Keratinocyte (primary cell): Measurements from ENCODE around the gene EXD2. TPM values are rescaled to one million over a fixed set of nuclear protein-coding genes. Genes with fewer than 3 reads are reported as not detected.

Source experiments
- DNase-seq: peaks from one replicate; pipeline ENCODE4 v3.0.0-alpha.2; 2011; ENCODE audit warnings: low read depth, missing footprints, low spot score
- FAIRE-seq: peaks from 2 replicates; lab custom pipeline; 2011; peaks lifted over from hg19 to GRCh38; lab: Jason Lieb, UNC
- H2AFZ ChIP-seq: 2 replicates; pipeline ENCODE4 v1.6.0; 2012; ENCODE audit warnings: low read length, control low read depth, inconsistent platforms; ENCODE audit not compliant: control insufficient read depth
- H3K27ac ChIP-seq: 2 replicates; pipeline ENCODE4 v1.5.1; 2011; ENCODE audit warnings: low read length; ENCODE audit not compliant: control insufficient read depth, insufficient read depth
- H3K27me3 ChIP-seq: 3 replicates; pipeline ENCODE4 v1.6.0; 2011; ENCODE audit warnings: low read length; ENCODE audit not compliant: control insufficient read depth, insufficient read depth; ENCODE audit errors: extremely low read depth
- H3K36me3 ChIP-seq, 2 experiments: 2 replicates in 1 of 2; 3 replicates in 1 of 2; pipeline ENCODE4 v1.5.1; 2011; ENCODE audit warnings: low read length in 2 of 2, mild to moderate bottlenecking in 1 of 2; ENCODE audit not compliant: control insufficient read depth in 2 of 2, insufficient read depth in 2 of 2; ENCODE audit errors: extremely low read depth in 1 of 2
- H3K4me1 ChIP-seq: 3 replicates; pipeline ENCODE4 v1.5.1; 2011; ENCODE audit warnings: low read length; ENCODE audit not compliant: control insufficient read depth, insufficient read depth; ENCODE audit errors: extremely low read depth
- H3K4me2 ChIP-seq: 3 replicates; pipeline ENCODE4 v1.6.0; 2011; ENCODE audit warnings: low read depth, low read length; ENCODE audit not compliant: control insufficient read depth, insufficient read depth; ENCODE audit errors: extremely low read depth
- H3K4me3 ChIP-seq, 3 experiments: fragments of 200-600 bp in 1 of 3; sonication (generic) in 1 of 3; 2 replicates in 2 of 3; 3 replicates in 1 of 3; pipeline ENCODE4 v1.5.1; 2011 to 2016; ENCODE audit warnings: low read length in 3 of 3, mild to moderate bottlenecking in 3 of 3, control low read depth in 2 of 3, inconsistent platforms in 1 of 3, low read depth in 1 of 3, mixed read lengths in 1 of 3, mixed run types in 1 of 3, moderate library complexity in 1 of 3; ENCODE audit not compliant: control insufficient read depth in 2 of 3, insufficient read depth in 2 of 3; ENCODE audit errors: extremely low read depth in 1 of 3
- H3K79me2 ChIP-seq: 2 replicates; pipeline ENCODE4 v1.6.0; 2012; ENCODE audit warnings: low read length; ENCODE audit not compliant: control insufficient read depth, insufficient read depth
- H3K9ac ChIP-seq: 3 replicates; pipeline ENCODE4 v1.6.0; 2011; ENCODE audit warnings: low read length; ENCODE audit not compliant: control insufficient read depth, insufficient read depth; ENCODE audit errors: extremely low read depth
- H3K9me1 ChIP-seq: 3 replicates; pipeline ENCODE4 v1.6.0; 2011; ENCODE audit warnings: low read length; ENCODE audit not compliant: control insufficient read depth, insufficient read depth; ENCODE audit errors: extremely low read depth
- H3K9me3 ChIP-seq: 2 replicates; pipeline ENCODE4 v1.5.1; 2012; ENCODE audit warnings: low read depth, low read length; ENCODE audit not compliant: control insufficient read depth
- H4K20me1 ChIP-seq: 3 replicates; pipeline ENCODE4 v1.6.0; 2011; ENCODE audit warnings: low read length; ENCODE audit not compliant: control insufficient read depth, insufficient read depth; ENCODE audit errors: extremely low read depth
- CTCF ChIP-seq, 3 experiments: IDR thresholded peaks in 1 of 3; conservative IDR thresholded peaks in 1 of 3; optimal IDR thresholded peaks in 1 of 3; 2 replicates in 2 of 3; 3 replicates in 1 of 3; pipeline versions ENCODE3 to v1.5.1; 2011; ENCODE audit warnings: low read length in 3 of 3, mild to moderate bottlenecking in 3 of 3, moderate library complexity in 2 of 3, control low read depth in 1 of 3, inconsistent platforms in 1 of 3; ENCODE audit not compliant: insufficient read depth in 2 of 3; ENCODE audit errors: extremely low read depth in 1 of 3
- EZH2 ChIP-seq: IDR thresholded peaks from one replicate; pipeline ENCODE4 v1.6.1; 2012; ENCODE audit warnings: inconsistent platforms, mild to moderate bottlenecking, low read length, moderate library complexity
- dilution Hi-C: fragments of 300-500 bp; cut with MboI; formaldehyde crosslinking; loops from one replicate; pipeline ENCODE4 v1.7.0; 2020; ENCODE audit warnings: low sequenced_read_pairs; ENCODE audit not compliant: extremely low pct_ligation_motif_present
- polyA plus RNA-seq, 5 experiments: library from polyadenylated mRNA; depleted of rRNA in 3 of 5; stranded (reverse) in 3 of 5; stranded (forward) in 1 of 5; unstranded in 1 of 5; fragments of >200 nt; gene quantifications; 1 replicate in 1 of 5; 2 replicates in 3 of 5; 3 replicates in 1 of 5; pipeline versions ENCODE4 v1.2.1 to v1.2.3, GENCODE V29; 2011 to 2012; ENCODE audit warnings: missing spikeins in 2 of 5, low read depth in 1 of 5, low replicate concordance in 1 of 5

EXD2 gene
- polyA plus RNA-seq, 1 donor (not counting 4 experiments of a cell fraction or from before 2014, with no cell fraction given), result 22.7 TPM

GRCh38 chr14:69260190-69260860, 69.0 kb downstream of the EXD2 start:
- no peak overlapping the region for H3K27ac ChIP-seq
- H3K4me3 ChIP-seq, result peak overlapping the region; percentile 10 to 46 (median 46)
- H3K9me1 ChIP-seq, result no peaks in the 10 kb centered on the region
- DNase-seq (no peak), FAIRE-seq (no peak)
- peaks cover 82% of the 10 kb centered on the region for H3K27me3 ChIP-seq
- no peaks in the 10 kb centered on the region for H3K36me3 ChIP-seq
- no peaks in the 10 kb centered on the region for H3K9me3 ChIP-seq
- H2AFZ ChIP-seq, result no peak overlapping the region
- peaks cover 3% of the 10 kb centered on the region for H3K4me1 ChIP-seq
- no peak for TF ChIP-seq EZH2
- TF ChIP-seq CTCF (optimal IDR thresholded peaks at IDR 0.05 in 1 of 3, IDR thresholded peaks at IDR 0.05 in 1 of 3, conservative IDR thresholded peaks at IDR 0.05 in 1 of 3; ENCODE audit: extremely low read depth in 1 of 3, insufficient read depth in 2 of 3, low read length in 3 of 3), result no peak
- H3K4me2 ChIP-seq, result peak overlapping the region; percentile 69
- H4K20me1 ChIP-seq, result no peaks in the 10 kb centered on the region
- no peak overlapping the region for H3K9ac ChIP-seq
- dilution Hi-C loops, result no loop called here
- no peaks in the 10 kb centered on the region for H3K79me2 ChIP-seq

GRCh38 chr14:69260861-69261564, 69.7 kb downstream of the EXD2 start:
- Histone ChIP-seq H3K27ac (no peak overlapping the region), H3K9ac (no peak overlapping the region), H3K9me3 (no peaks in the 10 kb centered on the region), H3K9me1 (no peaks in the 10 kb centered on the region), H3K79me2 (no peaks in the 10 kb centered on the region), H3K36me3 (no peaks in the 10 kb centered on the region), H3K4me1 (peaks cover 3% of the 10 kb centered on the region), H3K4me2 (peak overlapping the region; percentile 69), H3K4me3 (no peak overlapping the region), H3K27me3 (peaks cover 76% of the 10 kb centered on the region), H2AFZ (no peak overlapping the region), H4K20me1 (no peaks in the 10 kb centered on the region)
- dilution Hi-C loops, result no loop called here
- FAIRE-seq (no peak), DNase-seq (no peak)
- TF ChIP-seq CTCF (optimal IDR thresholded peaks at IDR 0.05 in 1 of 3, IDR thresholded peaks at IDR 0.05 in 1 of 3, conservative IDR thresholded peaks at IDR 0.05 in 1 of 3; ENCODE audit: extremely low read depth in 1 of 3, insufficient read depth in 2 of 3, low read length in 3 of 3), result peak in 2 of 3 experiments; percentile 61 to 64
- TF ChIP-seq EZH2, result peak; percentile 89
